ENCODE data around the gene UBTF. TPM values are rescaled to one million over a fixed set of nuclear protein-coding genes. Genes with fewer than 3 reads are reported as not detected.

Gene UBTF
- total and polyA plus RNA-seq, 2 of the 8 experiments (the other 6 are each of a cell fraction or from before 2014, with no cell fraction given), result 14.7 to 106 TPM

DNA sequence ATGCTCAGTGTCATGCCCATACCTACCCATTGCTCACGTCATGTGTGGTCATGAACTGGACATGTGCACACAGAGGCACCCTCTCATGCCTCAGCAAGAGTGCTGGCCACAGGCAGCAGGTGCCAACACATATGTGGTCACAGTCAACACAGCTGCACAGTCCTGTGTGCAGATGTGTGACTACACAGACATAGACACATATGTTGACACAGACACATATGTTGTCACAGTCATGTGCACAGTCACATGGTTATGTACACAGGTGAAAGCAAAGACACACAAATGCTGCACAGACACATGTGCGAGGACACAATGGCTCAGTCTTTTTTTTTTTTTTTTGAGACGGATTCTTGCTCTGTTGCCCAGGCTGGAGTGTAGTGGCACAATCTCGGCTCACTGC lies 37.2 kb upstream of the UBTF start:
- H3K79me1 ChIP-seq (ENCODE audit: low read depth, low read length), result no peaks in the 10 kb centered on the region
- H3K36me3 ChIP-seq (ENCODE audit: control insufficient read depth in 2 of 4, insufficient read depth in 4 of 4, low read length in 3 of 4), result no peaks in the 10 kb centered on the region
- H3K4me3 ChIP-seq (ENCODE audit: extremely low read depth in 1 of 4, insufficient read depth in 2 of 4, low read depth in 3 of 4, low read length in 4 of 4), result no peak overlapping the region
- H3K14ac ChIP-seq (ENCODE audit: insufficient read length), result no peak overlapping the region
- no peaks in the 10 kb centered on the region for H3K9me3 ChIP-seq (ENCODE audit: insufficient read depth in 2 of 2, low read depth in 1 of 2, low read length in 1 of 2)
- no peak overlapping the region for H2BK5ac ChIP-seq (ENCODE audit: low read depth, low read length)
- H3K4me2 ChIP-seq (ENCODE audit: insufficient read depth in 1 of 2, low read depth in 2 of 2, low read length in 2 of 2), result no peak overlapping the region
- no peak overlapping the region for H2BK12ac ChIP-seq (ENCODE audit: low read depth, low read length)
- CTCF ChIA-PET (ENCODE audit: partially characterized antibody), result interaction anchor here (0.8 to 1.2 kb wide), 4 partner anchors 14 to 119 kb away, joined by 3 read pairs; no protein-coding TSS in a partner anchor
- FAIRE-seq (no peak), DNase-seq (ENCODE audit: low read depth in 1 of 2, low spot score in 2 of 2) (no peak)
- H3K4ac ChIP-seq (replicated peaks; ENCODE audit: insufficient read length, low read depth, low read length), result no peak overlapping the region
- peaks cover 0 to 2% (median 0%) of the 10 kb centered on the region in 4 experiments; a peak in 1 of 7 replicates for H3K4me1 ChIP-seq (replicated peaks in 1 of 4; ENCODE audit: control insufficient read depth in 3 of 4, insufficient read depth in 4 of 4, low read length in 3 of 4)
- no peak overlapping the region for H3K27ac ChIP-seq (ENCODE audit: low read depth, low read length)
- H3K23ac ChIP-seq (ENCODE audit: insufficient read length), result no peak overlapping the region
- no peak overlapping the region for H4K5ac ChIP-seq (ENCODE audit: insufficient read length, low read depth, low read length)
- H2BK15ac ChIP-seq (ENCODE audit: low read length), result no peak overlapping the region
- 68% methylated on average over 4 of the region's 4 CpGs; no CpG with 5 or more reads in 1 of the 2 experiments for WGBS, 2 experiments (ENCODE audit: extremely low coverage in 1 of 2, insufficient coverage in 1 of 2, insufficient read length in 1 of 2, insufficient replicate concordance in 2 of 2, low coverage in 1 of 2, low lambda C conversion rate in 2 of 2, missing lambda C conversion rate in 1 of 2)
- POLR2A ChIA-PET (ENCODE audit: partially characterized antibody), result no interaction called here
- H2AFZ ChIP-seq (ENCODE audit: low read length), result no peak overlapping the region
- H3K18ac ChIP-seq (ENCODE audit: extremely low read depth, low read length), result no peak overlapping the region
- no peak overlapping the region for H2AK5ac ChIP-seq (ENCODE audit: low read depth, low read length)
- no peak overlapping the region for H3K9ac ChIP-seq (replicated peaks in 1 of 4; ENCODE audit: extremely low read depth in 1 of 4, low read depth in 3 of 4, low read length in 3 of 4)
- H3K79me2 ChIP-seq (ENCODE audit: control insufficient read depth in 1 of 2, insufficient read depth in 2 of 2, low read length in 2 of 2), result no peaks in the 10 kb centered on the region
- peaks cover 4% of the 10 kb centered on the region; the same call in 1 of the 2 replicates for H3K23me2 ChIP-seq (ENCODE audit: low read depth, low read length)
- no peak overlapping the region for H3K56ac ChIP-seq (replicated peaks; ENCODE audit: insufficient read length, low read depth, low read length)
- no peaks in the 10 kb centered on the region for H4K20me1 ChIP-seq (replicated peaks in 1 of 2; ENCODE audit: control insufficient read depth in 1 of 2, insufficient read depth in 2 of 2, low read length in 2 of 2)
- H4K8ac ChIP-seq (ENCODE audit: extremely low read depth, insufficient read depth, low read length), result no peak overlapping the region; the same call in 1 of the 2 replicates
- no peak overlapping the region for H2BK20ac ChIP-seq (ENCODE audit: low read length)
- H3K27me3 ChIP-seq (replicated peaks in 1 of 4; ENCODE audit: control insufficient read depth in 3 of 4, extremely low read depth in 1 of 4, insufficient read depth in 3 of 4, low read length in 3 of 4), result no peaks in the 10 kb centered on the region
- H2BK120ac ChIP-seq (replicated peaks; ENCODE audit: low read depth, low read length), result no peak overlapping the region
- no peak overlapping the region for H4K91ac ChIP-seq (replicated peaks; ENCODE audit: insufficient read length, low read length)
- TF ChIP-seq EGR1 (IDR thresholded peaks at IDR 0.05; ENCODE audit: borderline replicate concordance, low read depth, low read length) (no peak), POU5F1 (IDR thresholded peaks at IDR 0.05; ENCODE audit: low read depth, low read length) (no peak), EP300 (IDR thresholded peaks at IDR 0.05; ENCODE audit: borderline replicate concordance in 1 of 2, low read depth in 2 of 2, low read length in 2 of 2) (no peak), CEBPB (IDR thresholded peaks at IDR 0.05; ENCODE audit: low read depth, low read length) (no peak), TAF7 (optimal IDR thresholded peaks at IDR 0.05; ENCODE audit: borderline replicate concordance, low read depth, low read length) (no peak), ATF2 (IDR thresholded peaks at IDR 0.05; ENCODE audit: low read length) (no peak), HDAC6 (IDR thresholded peaks at IDR 0.05; ENCODE audit: low read depth, low read length) (no peak), JUN (IDR thresholded peaks at IDR 0.05; ENCODE audit: low read depth, low read length) (no peak), SP1 (IDR thresholded peaks at IDR 0.05; ENCODE audit: low read depth, low read length) (no peak), TBP (IDR thresholded peaks at IDR 0.05; ENCODE audit: low read depth, low read length) (no peak)
